HepG2 (cell line): ENCODE measurements around the gene WNT9A. TPM values are rescaled to one million over a fixed set of nuclear protein-coding genes. Genes with fewer than 3 reads are reported as not detected.

ENCODE experiments used
- CERS6 ChIP-seq: sonication (generic); formaldehyde crosslinking; IDR thresholded peaks from 2 replicates; pipeline ENCODE4 v1.5.0; 2020; ENCODE audit warnings: missing genetic modification reagents
- CHD4 ChIP-seq: fragments of 200-600 bp; sonication (generic); IDR thresholded peaks from 2 replicates; pipeline ENCODE4 v1.7.0; 2017; ENCODE audit warnings: mild to moderate bottlenecking, low read length, borderline replicate concordance
- FOXA1 ChIP-seq, 2 experiments: fragments of 450-650 bp in 1 of 2; sonication (generic) in 1 of 2; formaldehyde crosslinking in 1 of 2; IDR thresholded peaks; 2 replicates each; pipeline versions ENCODE4 v1.4.0 to v1.6.1; 2016 to 2020; ENCODE audit warnings: missing genetic modification reagents in 1 of 2
- FOXA3 ChIP-seq: IDR thresholded peaks from 2 replicates; pipeline ENCODE4 v1.6.1; 2016; ENCODE audit warnings: missing genetic modification reagents, missing compliant biosample characterization
- HOXA3 ChIP-seq: sonication (generic); formaldehyde crosslinking; IDR thresholded peaks from 2 replicates; pipeline ENCODE4 v1.5.0; 2020; ENCODE audit warnings: missing genetic modification reagents
- KAT8 ChIP-seq: IDR thresholded peaks from 2 replicates; pipeline ENCODE4 v1.6.1; 2016; ENCODE audit warnings: missing genetic modification reagents, missing compliant biosample characterization
- MLX ChIP-seq: IDR thresholded peaks from 2 replicates; pipeline ENCODE4 v1.6.1; 2016
- NFIB ChIP-seq: sonication (generic); formaldehyde crosslinking; IDR thresholded peaks from 2 replicates; pipeline ENCODE4 v1.9.0; 2021; ENCODE audit warnings: missing genetic modification reagents, mild to moderate bottlenecking, borderline replicate concordance
- NR2C2 ChIP-seq: sonication (generic); formaldehyde crosslinking; IDR thresholded peaks from 2 replicates; pipeline ENCODE4 v1.4.0; 2020; ENCODE audit warnings: missing genetic modification reagents, mild to moderate bottlenecking, moderate library complexity, borderline replicate concordance
- REXO4 ChIP-seq: sonication (generic); formaldehyde crosslinking; IDR thresholded peaks from 2 replicates; pipeline ENCODE4 v1.8.0; 2022; ENCODE audit warnings: missing genetic modification reagents, mild to moderate bottlenecking, borderline replicate concordance
- RXRB ChIP-seq: IDR thresholded peaks from 2 replicates; pipeline ENCODE4 v1.6.1; 2016; ENCODE audit warnings: borderline replicate concordance, missing genetic modification reagents, missing compliant biosample characterization
- SIN3A ChIP-seq: IDR thresholded peaks from 2 replicates; pipeline ENCODE4 v1.6.1; 2011; ENCODE audit warnings: low read depth, mild to moderate bottlenecking, control low read depth, low read length, borderline replicate concordance
- SIX4 ChIP-seq: sonication (generic); formaldehyde crosslinking; IDR thresholded peaks from 2 replicates; pipeline ENCODE4 v1.4.0; 2020; ENCODE audit warnings: missing genetic modification reagents
- TAF1 ChIP-seq: sonication (generic); formaldehyde crosslinking; IDR thresholded peaks from 2 replicates; pipeline ENCODE4 v1.4.0; 2020; ENCODE audit warnings: missing genetic modification reagents
- XRCC5 ChIP-seq: fragments of 200-400 bp; formaldehyde crosslinking; optimal IDR thresholded peaks from 2 replicates; pipeline ENCODE3; 2017; ENCODE audit warnings: mild to moderate bottlenecking, low read length
- ZFX ChIP-seq: sonication (generic); formaldehyde crosslinking; IDR thresholded peaks from 2 replicates; pipeline ENCODE4 v1.4.0; 2020; ENCODE audit warnings: mild to moderate bottlenecking, low read depth, missing genetic modification reagents, moderate library complexity
- ZNF180 ChIP-seq: sonication (generic); formaldehyde crosslinking; IDR thresholded peaks from 2 replicates; pipeline ENCODE4 v1.4.0; 2020; ENCODE audit warnings: low read depth, missing genetic modification reagents, borderline replicate concordance
- ZNF207 ChIP-seq: fragments of 450-650 bp; IDR thresholded peaks from 2 replicates; pipeline ENCODE4 v1.6.1; 2016; ENCODE audit warnings: antibody characterized with exemption, borderline replicate concordance
- ZNF263 ChIP-seq: sonication (generic); formaldehyde crosslinking; IDR thresholded peaks from 2 replicates; pipeline ENCODE4 v1.4.0; 2020; ENCODE audit warnings: missing genetic modification reagents
- ZNF432 ChIP-seq: sonication (generic); formaldehyde crosslinking; IDR thresholded peaks from 2 replicates; pipeline ENCODE4 v1.5.0; 2020; ENCODE audit warnings: missing genetic modification reagents, mild to moderate bottlenecking, borderline replicate concordance
- ZNF572 ChIP-seq: sonication (generic); formaldehyde crosslinking; IDR thresholded peaks from 2 replicates; pipeline ENCODE4 v1.5.1; 2020; ENCODE audit warnings: mild to moderate bottlenecking, missing genetic modification reagents
- ZNF577 ChIP-seq: sonication (generic); formaldehyde crosslinking; IDR thresholded peaks from 2 replicates; pipeline ENCODE4 v1.4.0; 2020; ENCODE audit warnings: mild to moderate bottlenecking, low read depth, missing genetic modification reagents, borderline replicate concordance
- polyA plus RNA-seq, 8 experiments: library from polyadenylated mRNA; depleted of rRNA in 3 of 8; stranded (reverse) in 7 of 8; unstranded in 1 of 8; fragments of >200 nt; fragmentation: Illumina TruSeq in 4 of 8; extraction: Trizol in 4 of 8; gene quantifications; 2 replicates each; pipeline versions ENCODE4 v1.2.1 to v1.2.3, GENCODE V29; 2011 to 2016; ENCODE audit warnings: low read depth in 4 of 8, missing spikeins in 1 of 8, mixed read lengths in 1 of 8; ENCODE audit not compliant: insufficient read depth in 1 of 8
- total RNA-seq, 5 experiments: library from RNA; depleted of rRNA; stranded (reverse); fragments of >200 nt; fragmentation: Illumina TruSeq; extraction: Trizol; gene quantifications; 2 replicates each; pipeline ENCODE4 v1.2.3, GENCODE V29; 2016; ENCODE audit warnings: low read depth in 1 of 5
- TF ChIP-seq, protein P1 (sequence below): sonication (generic); formaldehyde crosslinking; IDR thresholded peaks from 2 replicates; pipeline ENCODE4 v1.9.0; 2022; ENCODE audit warnings: missing genetic modification reagents, mild to moderate bottlenecking, borderline replicate concordance
- TF ChIP-seq, protein P2 (sequence below): sonication (generic); formaldehyde crosslinking; IDR thresholded peaks from 2 replicates; pipeline ENCODE4 v1.5.1; 2020; ENCODE audit warnings: missing genetic modification reagents, mild to moderate bottlenecking, borderline replicate concordance

The WNT9A gene
- total and polyA plus RNA-seq, 2 of the 13 experiments (the other 11 are each of a cell fraction or from before 2014, with no cell fraction given), result 0.04 TPM; not detected in 1

DNA sequence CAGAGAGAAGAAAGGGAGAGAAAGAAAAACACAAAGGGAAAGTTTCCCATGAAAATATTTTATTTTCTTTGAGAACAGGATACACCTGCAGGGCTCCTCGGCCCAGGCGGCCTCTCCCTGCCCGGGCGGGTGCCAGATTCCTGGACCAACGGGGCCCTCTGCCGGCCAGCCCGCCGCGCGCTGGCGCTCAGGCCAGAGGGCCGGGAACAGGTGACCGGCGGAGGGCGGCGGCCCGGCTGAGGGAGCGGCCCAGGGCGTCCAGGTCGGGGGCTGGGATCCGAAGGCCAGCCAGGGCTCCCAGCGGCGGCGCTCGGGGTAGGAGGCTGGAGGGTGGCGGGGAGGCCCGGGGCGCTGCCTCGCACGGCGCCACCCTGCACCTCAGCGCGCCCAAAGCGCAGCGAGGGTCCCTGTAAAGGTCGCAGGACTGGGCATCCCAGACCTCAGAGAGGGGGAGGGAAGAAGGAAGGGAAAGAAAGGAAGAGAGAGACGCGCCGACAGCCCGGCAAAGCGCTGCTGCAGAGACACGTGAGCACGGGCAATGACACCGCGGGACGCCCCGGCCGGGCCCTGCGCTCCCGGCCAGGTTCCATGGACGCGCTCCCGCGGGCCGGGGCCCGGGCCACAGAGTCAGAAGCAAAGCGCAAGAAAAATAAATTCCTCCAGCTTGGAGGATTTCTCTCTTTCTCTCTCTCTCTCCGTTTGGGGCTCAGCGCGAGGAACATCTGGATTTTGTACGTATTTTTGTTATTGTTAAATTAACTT lies 927 bp downstream of the WNT9A start (continued):
- no peak for TF ChIP-seq RXRB (CRISPR knock-in tag)
- no peak for TF ChIP-seq REXO4 (CRISPR knock-in tag)
- TF ChIP-seq CERS6 (CRISPR knock-in tag), result no peak
- TF ChIP-seq FOXA1 (IDR thresholded peaks at IDR 0.05), result no peak
- no peak for TF ChIP-seq FOXA1 (CRISPR knock-in tag; IDR thresholded peaks at IDR 0.05)
- no peak for TF ChIP-seq NR2C2 (CRISPR knock-in tag)
- TF ChIP-seq, protein P1, sequence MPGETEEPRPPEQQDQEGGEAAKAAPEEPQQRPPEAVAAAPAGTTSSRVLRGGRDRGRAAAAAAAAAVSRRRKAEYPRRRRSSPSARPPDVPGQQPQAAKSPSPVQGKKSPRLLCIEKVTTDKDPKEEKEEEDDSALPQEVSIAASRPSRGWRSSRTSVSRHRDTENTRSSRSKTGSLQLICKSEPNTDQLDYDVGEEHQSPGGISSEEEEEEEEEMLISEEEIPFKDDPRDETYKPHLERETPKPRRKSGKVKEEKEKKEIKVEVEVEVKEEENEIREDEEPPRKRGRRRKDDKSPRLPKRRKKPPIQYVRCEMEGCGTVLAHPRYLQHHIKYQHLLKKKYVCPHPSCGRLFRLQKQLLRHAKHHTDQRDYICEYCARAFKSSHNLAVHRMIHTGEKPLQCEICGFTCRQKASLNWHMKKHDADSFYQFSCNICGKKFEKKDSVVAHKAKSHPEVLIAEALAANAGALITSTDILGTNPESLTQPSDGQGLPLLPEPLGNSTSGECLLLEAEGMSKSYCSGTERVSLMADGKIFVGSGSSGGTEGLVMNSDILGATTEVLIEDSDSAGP, result peak; percentile 37; the same call in 1 of the 2 replicates
- no peak for TF ChIP-seq KAT8
- no peak for TF ChIP-seq MLX (CRISPR knock-in tag)
- no peak for TF ChIP-seq ZNF432 (CRISPR knock-in tag)
- TF ChIP-seq SIN3A, result no peak
- TF ChIP-seq ZNF207, result no peak
- TF ChIP-seq ZNF572, result 0 out of 2 replicates have a peak, but pooled peaks have one; percentile 4
- peak; percentile 30; the same call in 1 of the 2 replicates for TF ChIP-seq HOXA3 (CRISPR knock-in tag)
- TF ChIP-seq XRCC5, result peak; percentile 35
- 0 out of 2 replicates have a peak, but pooled peaks have one; percentile 20 for TF ChIP-seq ZNF263 (CRISPR knock-in tag)
- TF ChIP-seq ZFX (CRISPR knock-in tag), result peak; percentile 49; the same call in 1 of the 2 replicates
- TF ChIP-seq NFIB (CRISPR knock-in tag), result no peak
- no peak for TF ChIP-seq FOXA3
- TF ChIP-seq TAF1 (CRISPR knock-in tag), result no peak
- no peak for TF ChIP-seq ZNF577 (CRISPR knock-in tag)
- TF ChIP-seq SIX4 (CRISPR knock-in tag), result no peak
- TF ChIP-seq CHD4, result no peak
- no peak for TF ChIP-seq ZNF180
- TF ChIP-seq, protein P2, sequence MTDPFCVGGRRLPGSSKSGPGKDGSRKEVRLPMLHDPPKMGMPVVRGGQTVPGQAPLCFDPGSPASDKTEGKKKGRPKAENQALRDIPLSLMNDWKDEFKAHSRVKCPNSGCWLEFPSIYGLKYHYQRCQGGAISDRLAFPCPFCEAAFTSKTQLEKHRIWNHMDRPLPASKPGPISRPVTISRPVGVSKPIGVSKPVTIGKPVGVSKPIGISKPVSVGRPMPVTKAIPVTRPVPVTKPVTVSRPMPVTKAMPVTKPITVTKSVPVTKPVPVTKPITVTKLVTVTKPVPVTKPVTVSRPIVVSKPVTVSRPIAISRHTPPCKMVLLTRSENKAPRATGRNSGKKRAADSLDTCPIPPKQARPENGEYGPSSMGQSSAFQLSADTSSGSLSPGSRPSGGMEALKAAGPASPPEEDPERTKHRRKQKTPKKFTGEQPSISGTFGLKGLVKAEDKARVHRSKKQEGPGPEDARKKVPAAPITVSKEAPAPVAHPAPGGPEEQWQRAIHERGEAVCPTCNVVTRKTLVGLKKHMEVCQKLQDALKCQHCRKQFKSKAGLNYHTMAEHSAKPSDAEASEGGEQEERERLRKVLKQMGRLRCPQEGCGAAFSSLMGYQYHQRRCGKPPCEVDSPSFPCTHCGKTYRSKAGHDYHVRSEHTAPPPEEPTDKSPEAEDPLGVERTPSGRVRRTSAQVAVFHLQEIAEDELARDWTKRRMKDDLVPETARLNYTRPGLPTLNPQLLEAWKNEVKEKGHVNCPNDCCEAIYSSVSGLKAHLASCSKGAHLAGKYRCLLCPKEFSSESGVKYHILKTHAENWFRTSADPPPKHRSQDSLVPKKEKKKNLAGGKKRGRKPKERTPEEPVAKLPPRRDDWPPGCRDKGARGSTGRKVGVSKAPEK (CRISPR knock-in tag), result no peak
